Mucosa of descending colon (tissue), 3 donors: ENCODE results near the gene ENPP3. TPM values are rescaled to one million over a fixed set of nuclear protein-coding genes. Genes with fewer than 3 reads are reported as not detected.
"Not testable (repeated sequence)": the region's sequence is repeated elsewhere in the genome, so short reads cannot be mapped to it uniquely, and the experiment has no call there.

ENCODE experiments used
- ATAC-seq: fragments of 200-7000 bp; cut with Tn5 transposase; one replicate; pipeline ENCODE4 v1.9.1; 2020; ENCODE audit warnings: mild to moderate bottlenecking, moderate library complexity
- DNase-seq, 3 donors: peaks; one replicate each; pipeline ENCODE4 v3.0.0-alpha.2; 2020
- H3K36me3 ChIP-seq: fragments of 200-600 bp; one replicate; pipeline ENCODE4 v1.8.0; 2021; ENCODE audit warnings: low read depth, mild to moderate bottlenecking
- H3K4me1 ChIP-seq: fragments of 200-600 bp; one replicate; pipeline ENCODE4 v1.8.0; 2021; ENCODE audit warnings: low read depth, mild to moderate bottlenecking
- H3K4me3 ChIP-seq: fragments of 200-600 bp; one replicate; pipeline ENCODE4 v1.8.0; 2021; ENCODE audit warnings: mild to moderate bottlenecking
- H3K9me3 ChIP-seq: fragments of 200-600 bp; one replicate; pipeline ENCODE4 v1.8.0; 2021; ENCODE audit warnings: mild to moderate bottlenecking
- CTCF ChIP-seq: fragments of 200-600 bp; IDR thresholded peaks from one replicate; pipeline ENCODE4 v1.8.0; 2022; ENCODE audit warnings: antibody characterized with exemption, mild to moderate bottlenecking
- intact Hi-C, 2 donors: fragments of 100-400 bp; cut with DNase I in 1 of 2; cut with micrococcal nuclease in 1 of 2; formaldehyde crosslinking; loops; one replicate each; pipeline versions ENCODE4 v1.11.0 to v1.11.1; 2022; cut with DNase I, micrococcal nuclease
- total RNA-seq, 3 donors: library from RNA; stranded (reverse); fragmentation: NEBNext Ultra II Directional in 2 of 3; extraction: Animal tissue kit (Norgen Biotek cat#: 25700) in 2 of 3; gene quantifications; one replicate each; pipeline versions ENCODE4 v1.2.1 to v1.2.4, GENCODE V29; 2021 to 2023
- donor health status: DM: no; HTN: no; CAD: no; lungs with moderate emphysema.
- donor health status: DM: no; HTN: no; CAD: no.
- donor health status: DM: no; HTN: yes; CAD: no.

ENPP3 gene
- total RNA-seq, 3 donors from 2014 or later = 6.6 to 22.8 (median 19.5) TPM

GRCh38 chr6:131696956-131697355 is 59.9 kb downstream of the ENPP3 start:
- no peak for TF ChIP-seq CTCF
- no peaks in the 10 kb centered on the region for H3K4me1 ChIP-seq
- ATAC-seq (no peak), DNase-seq (no peak)
- H3K4me3 ChIP-seq = no peak overlapping the region
- intact Hi-C loops = loop anchor here (5.0 to 10.0 kb wide), 2 partner anchors 215 to 218 kb away; no protein-coding TSS in a partner anchor
- no peaks in the 10 kb centered on the region for H3K36me3 ChIP-seq
- H3K9me3 ChIP-seq = no peaks in the 10 kb centered on the region

GRCh38 chr6:131700851-131701250 is 63.7 kb downstream of the ENPP3 start:
- H3K36me3 ChIP-seq, H3K4me1 ChIP-seq, H3K9me3 ChIP-seq, ATAC-seq, H3K4me3 ChIP-seq, DNase-seq, intact Hi-C loops: not testable (repeated sequence)

GRCh38 chr6:131703905-131704304 is 66.8 kb downstream of the ENPP3 start:
- H3K4me3 ChIP-seq, H3K9me3 ChIP-seq, H3K36me3 ChIP-seq, ATAC-seq, DNase-seq, H3K4me1 ChIP-seq, intact Hi-C loops: not testable (repeated sequence)

- H3K4me3 ChIP-seq, DNase-seq, ATAC-seq, H3K36me3 ChIP-seq, H3K4me1 ChIP-seq, intact Hi-C loops, H3K9me3 ChIP-seq: not testable (repeated sequence)
Observed at GRCh38 chr6:131710917-131711316, 73.8 kb downstream of the ENPP3 start, which contains the start of gene CTAGE9. TSS of gene CTAGE9 (minus strand) at chr6:131711017. CDS start at chr6:131711017, 0 bp downstream.

GRCh38 chr6:131715567-131715966 is 78.5 kb downstream of the ENPP3 start:
- H3K36me3 ChIP-seq, H3K4me3 ChIP-seq, intact Hi-C loops, H3K9me3 ChIP-seq, DNase-seq, H3K4me1 ChIP-seq: not testable (repeated sequence)
- ATAC-seq = peak; percentile 54

GRCh38 chr6:131717836-131718542 is 80.9 kb downstream of the ENPP3 start:
- no peaks in the 10 kb centered on the region for H3K4me1 ChIP-seq
- DNase-seq = no peak
- no peak overlapping the region for H3K4me3 ChIP-seq
- no peak for ATAC-seq
- H3K9me3 ChIP-seq = no peaks in the 10 kb centered on the region
- intact Hi-C loops = no loop called here
- TF ChIP-seq CTCF = no peak
- H3K36me3 ChIP-seq = no peaks in the 10 kb centered on the region

GRCh38 chr6:131721161-131721560 is 84.1 kb downstream of the ENPP3 start:
- intact Hi-C loops = no loop called here
- ATAC-seq = no peak

More at GRCh38 chr6:131721161-131721560, 84.1 kb downstream of the ENPP3 start:
- no peaks in the 10 kb centered on the region for H3K36me3 ChIP-seq
- TF ChIP-seq CTCF = no peak
- no peaks in the 10 kb centered on the region for H3K4me1 ChIP-seq
- DNase-seq = no peak
- H3K4me3 ChIP-seq = no peak overlapping the region
- H3K9me3 ChIP-seq = no peaks in the 10 kb centered on the region
